Esophagus squamous epithelium (tissue), 4 donors: Measurements from ENCODE around the gene DGCR6L.
"Not testable (repeated sequence)": the region's sequence is repeated elsewhere in the genome, so short reads cannot be mapped to it uniquely, and the experiment has no call there.

Source experiments
- POLR2A ChIP-seq, 4 donors: fragments of 450-650 bp; IDR thresholded peaks; one replicate each; pipeline ENCODE4 v1.6.1; 2017; ENCODE audit warnings: antibody characterized with exemption in 4 of 4, mild to moderate bottlenecking in 4 of 4, moderate library complexity in 3 of 4
- TF ChIP-seq, protein P1 (sequence below), 6 experiments: fragments of 450-650 bp in 4 of 6; fragments of 200-600 bp in 2 of 6; sonication (generic) in 2 of 6; IDR thresholded peaks; one replicate each; pipeline ENCODE4 v1.5.1; 2016 to 2019; ENCODE audit warnings: antibody characterized with exemption in 6 of 6, mild to moderate bottlenecking in 4 of 6, moderate library complexity in 4 of 6

DNA sequence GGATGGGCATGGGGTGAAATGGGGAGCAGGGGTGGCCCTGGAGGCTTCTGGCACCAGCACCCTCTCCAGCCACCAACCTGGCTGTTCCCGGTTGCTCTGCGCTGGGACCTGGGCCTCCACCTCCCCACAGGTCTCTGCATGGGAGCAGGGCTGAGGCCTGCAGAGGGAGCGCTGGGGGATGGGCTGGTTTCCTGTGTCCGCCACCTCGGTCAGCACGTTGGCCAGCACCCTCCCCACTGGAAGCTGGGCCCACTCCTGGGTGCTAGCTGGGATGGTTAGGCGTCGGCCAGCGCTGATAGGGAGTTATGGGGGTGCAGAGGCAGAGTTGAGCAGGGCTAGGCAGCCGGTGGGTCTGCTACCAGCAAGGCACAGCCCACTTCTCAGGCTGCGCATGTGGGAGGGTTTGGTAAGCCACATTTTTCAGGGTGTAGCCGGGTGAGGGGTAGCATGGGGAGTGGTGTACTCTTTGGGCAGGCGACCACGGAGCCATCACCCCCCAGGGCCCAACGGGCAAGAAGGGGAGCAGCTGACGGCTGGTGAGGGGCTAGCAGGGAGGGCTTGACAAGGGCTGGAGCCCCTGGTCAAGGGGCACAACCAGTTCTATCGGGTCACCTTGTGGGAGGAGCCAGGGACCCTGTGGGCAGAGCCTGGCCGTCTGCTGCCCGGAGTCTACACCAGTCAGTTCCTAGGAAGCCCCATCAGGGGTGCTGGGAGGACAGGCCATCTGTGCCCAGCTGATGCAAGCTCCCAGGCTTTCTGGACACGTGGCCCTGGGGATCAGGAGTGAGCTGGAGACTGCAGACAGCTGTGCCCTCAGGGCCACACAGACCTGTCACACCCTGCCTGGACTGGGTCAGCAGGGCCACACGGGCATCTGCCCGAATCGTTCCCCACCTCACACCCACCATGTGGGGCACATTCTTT, 49.4 kb downstream of the DGCR6L start:
- TF ChIP-seq, protein P1, sequence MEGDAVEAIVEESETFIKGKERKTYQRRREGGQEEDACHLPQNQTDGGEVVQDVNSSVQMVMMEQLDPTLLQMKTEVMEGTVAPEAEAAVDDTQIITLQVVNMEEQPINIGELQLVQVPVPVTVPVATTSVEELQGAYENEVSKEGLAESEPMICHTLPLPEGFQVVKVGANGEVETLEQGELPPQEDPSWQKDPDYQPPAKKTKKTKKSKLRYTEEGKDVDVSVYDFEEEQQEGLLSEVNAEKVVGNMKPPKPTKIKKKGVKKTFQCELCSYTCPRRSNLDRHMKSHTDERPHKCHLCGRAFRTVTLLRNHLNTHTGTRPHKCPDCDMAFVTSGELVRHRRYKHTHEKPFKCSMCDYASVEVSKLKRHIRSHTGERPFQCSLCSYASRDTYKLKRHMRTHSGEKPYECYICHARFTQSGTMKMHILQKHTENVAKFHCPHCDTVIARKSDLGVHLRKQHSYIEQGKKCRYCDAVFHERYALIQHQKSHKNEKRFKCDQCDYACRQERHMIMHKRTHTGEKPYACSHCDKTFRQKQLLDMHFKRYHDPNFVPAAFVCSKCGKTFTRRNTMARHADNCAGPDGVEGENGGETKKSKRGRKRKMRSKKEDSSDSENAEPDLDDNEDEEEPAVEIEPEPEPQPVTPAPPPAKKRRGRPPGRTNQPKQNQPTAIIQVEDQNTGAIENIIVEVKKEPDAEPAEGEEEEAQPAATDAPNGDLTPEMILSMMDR (IDR thresholded peaks at IDR 0.05), result not testable (repeated sequence)
- not testable (repeated sequence) for TF ChIP-seq POLR2A (IDR thresholded peaks at IDR 0.05)
